Left cardiac atrium (tissue), 4 donors: ENCODE data around the gene HOXC11. TPM values are rescaled to one million over a fixed set of nuclear protein-coding genes. Genes with fewer than 3 reads are reported as not detected.

Experiments used
- ATAC-seq, 2 donors: fragments of 200-7000 bp; cut with Tn5 transposase; one replicate each; pipeline ENCODE4 v1.9.1; 2020; ENCODE audit warnings: mild to moderate bottlenecking in 2 of 2, moderate library complexity in 2 of 2
- DNase-seq: peaks from one replicate; pipeline ENCODE4 v3.0.0-alpha.2; 2020
- intact Hi-C, 2 donors: fragments of 100-400 bp; cut with DNase I; formaldehyde crosslinking; loops; one replicate each; pipeline versions ENCODE4 v1.14.1 to v1.15.1; 2022 to 2023
- total RNA-seq, 2 donors: library from RNA; stranded (reverse); fragmentation: NEBNext Ultra II Directional; extraction: Animal tissue kit (Norgen Biotek cat#: 25700); gene quantifications; one replicate each; pipeline ENCODE4 v1.2.1, GENCODE V29; 2021
- donor health status: DM: no; HTN: yes; CAD: no.
- donor health status: DM: no; HTN: yes; CAD: no; lungs with severe emphysema.
- donor health status: DM: yes; HTN: yes; CAD: no.
- donor health status: Dilated cardiomyopathy.

HOXC11 gene
- total RNA-seq, 2 donors from 2014 or later: not detected

GRCh38 chr12:53969588-53970259 is 3.2 kb upstream of the HOXC11 start:
- no peak for DNase-seq
- intact Hi-C loops: no loop called here

GRCh38 chr12:53970451-53970850 is 2.5 kb upstream of the HOXC11 start:
- DNase-seq: no peak
- ATAC-seq: no peak
- intact Hi-C loops: no loop called here

More at GRCh38 chr12:53969588-53970259, 3.2 kb upstream of the HOXC11 start:
- no peak for ATAC-seq

- DNase-seq (no peak), ATAC-seq (no peak)
- intact Hi-C loops: no loop called here
Observed at GRCh38 chr12:53971129-53971528, 1.8 kb upstream of the HOXC11 start.

GRCh38 chr12:53971686-53972085 is 1.2 kb upstream of the HOXC11 start:
- DNase-seq (no peak), ATAC-seq (no peak)
- intact Hi-C loops: no loop called here

- ATAC-seq: no peak
- intact Hi-C loops: no loop called here
- DNase-seq: no peak
Observed at GRCh38 chr12:53972152-53972702, 699 bp upstream of the HOXC11 start.

- intact Hi-C loops: no loop called here
- peak; percentile 21 to 38 for ATAC-seq
- no peak for DNase-seq
Observed at GRCh38 chr12:53973236-53974042, 513 bp downstream of the HOXC11 start.

- DNase-seq (no peak), ATAC-seq (peak; percentile 41 to 46)
- intact Hi-C loops: no loop called here
Observed at GRCh38 chr12:53974084-53975063, 1.4 kb downstream of the HOXC11 start, which contains the start of gene HOTAIR. HOTAIR (minus strand) TSS chr12:53974954.

- DNase-seq (no peak), ATAC-seq (no peak)
- intact Hi-C loops: no loop called here
Observed at GRCh38 chr12:53975064-53975471, 2.1 kb downstream of the HOXC11 start.

- DNase-seq (no peak), ATAC-seq (no peak)
Observed at GRCh38 chr12:53975479-53976152, 2.7 kb downstream of the HOXC11 start.

GRCh38 chr12:53976172-53976822 is 3.4 kb downstream of the HOXC11 start:
- ATAC-seq: no peak
- intact Hi-C loops: no loop called here
- no peak for DNase-seq

More at GRCh38 chr12:53975479-53976152, 2.7 kb downstream of the HOXC11 start:
- intact Hi-C loops: no loop called here

GRCh38 chr12:53976823-53977595 is 4.1 kb downstream of the HOXC11 start:
- intact Hi-C loops: no loop called here
- no peak for ATAC-seq
- DNase-seq: no peak

GRCh38 chr12:53977596-53978445 is 4.9 kb downstream of the HOXC11 start:
- ATAC-seq (no peak), DNase-seq (no peak)
- intact Hi-C loops: no loop called here

- ATAC-seq (no peak), DNase-seq (no peak)
- intact Hi-C loops: no loop called here
Observed at GRCh38 chr12:53978477-53979356, 5.8 kb downstream of the HOXC11 start.

- ATAC-seq: no peak
- no peak for DNase-seq
- intact Hi-C loops: no loop called here
Observed at GRCh38 chr12:53980104-53980801, 7.3 kb downstream of the HOXC11 start.
